GM18867 (cell line): ENCODE results near the gene SH2D3A.
"Not testable (repeated sequence)": the region's sequence is repeated elsewhere in the genome, so short reads cannot be mapped to it uniquely, and the experiment has no call there.

Source experiments
- ATAC-seq: cut with Tn5 transposase; IDR thresholded peaks from one replicate; pipeline ENCODE4 v1.9.1; 2021; ENCODE audit warnings: mild to moderate bottlenecking, moderate library complexity; ENCODE audit not compliant: unreplicated experiment

Gene SH2D3A

GRCh38 chr19:6710273-6711077 lies 56.8 kb downstream of the SH2D3A start:
- no peak for ATAC-seq

- no peak for ATAC-seq
Observed at GRCh38 chr19:6709549-6709948, 57.7 kb downstream of the SH2D3A start.

DNA sequence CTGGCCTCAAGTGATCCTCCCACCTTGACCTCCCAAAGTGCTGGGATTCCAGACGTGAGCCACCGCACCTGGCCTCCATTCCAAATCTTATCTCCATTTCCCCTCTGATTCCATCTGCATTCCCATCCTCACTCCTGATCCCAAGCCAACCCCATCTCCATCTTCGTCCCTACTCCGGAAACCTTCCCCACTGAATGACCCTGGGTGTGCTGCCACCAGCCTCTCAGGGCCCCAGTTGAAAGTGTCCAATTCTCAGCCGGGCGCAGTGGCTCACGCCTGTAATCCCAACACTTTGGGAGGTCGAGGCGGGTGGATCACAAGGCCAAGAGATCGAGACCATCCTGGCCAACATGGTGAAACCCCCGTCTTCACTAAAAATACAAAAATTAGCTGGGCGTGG lies 58.3 kb downstream of the SH2D3A start:
- ATAC-seq, result not testable (repeated sequence)

DNA sequence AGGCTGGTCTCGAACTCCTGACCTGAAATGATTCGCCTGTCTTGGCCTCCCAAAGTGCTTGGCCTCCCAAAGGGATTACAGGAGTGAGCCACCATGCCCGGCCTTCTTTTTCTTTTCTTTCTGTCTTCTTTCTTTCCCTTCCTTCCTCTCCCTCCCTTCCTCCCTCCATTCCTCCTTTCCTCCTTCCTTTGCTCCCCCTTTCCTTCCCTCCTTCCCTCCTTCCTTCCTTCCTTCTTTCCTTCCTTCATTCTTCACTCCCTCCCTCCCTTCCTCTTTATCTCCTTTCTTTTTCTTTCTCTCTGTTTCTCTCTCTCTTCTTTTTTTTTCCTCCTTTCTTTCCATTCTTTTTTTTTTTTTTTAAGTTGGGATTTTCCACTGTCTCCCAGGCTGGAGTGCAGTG lies 58.9 kb downstream of the SH2D3A start:
- ATAC-seq, result no peak

DNA sequence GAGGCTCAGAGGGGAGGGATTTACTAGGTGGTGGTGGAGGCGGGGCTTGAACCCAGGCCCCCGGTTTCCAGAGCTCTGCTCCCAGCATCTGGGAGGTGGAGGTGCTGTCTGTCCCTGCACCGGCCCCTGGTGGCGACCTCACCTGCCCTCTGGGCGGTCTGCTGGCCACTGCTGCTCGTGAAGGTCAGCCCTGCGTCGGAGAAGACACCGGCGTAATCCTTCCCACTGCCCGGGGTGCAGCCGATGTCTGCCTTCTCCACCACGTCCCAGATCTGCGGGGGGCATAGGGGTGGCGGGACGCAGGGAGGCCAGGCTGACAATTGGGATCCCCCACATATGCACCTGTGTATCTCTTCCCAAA lies 59.6 kb downstream of the SH2D3A start:
- no peak for ATAC-seq

GRCh38 chr19:6707011-6707657 lies 60.1 kb downstream of the SH2D3A start:
- ATAC-seq, result no peak

GRCh38 chr19:6706633-6706958 lies 60.6 kb downstream of the SH2D3A start:
- no peak for ATAC-seq

- no peak for ATAC-seq
Observed at GRCh38 chr19:6705931-6706632, 61.2 kb downstream of the SH2D3A start.
